ENCODE measurements around the gene TMEM74B.
"Not testable (repeated sequence)": the region's sequence is repeated elsewhere in the genome, so short reads cannot be mapped to it uniquely, and the experiment has no call there.

The TMEM74B gene

GRCh38 chr20:1178103-1178502, 6.7 kb downstream of the TMEM74B start:
- DNase-seq: no peak

- DNase-seq: no peak
Measured at GRCh38 chr20:1177680-1178079, 7.1 kb downstream of the TMEM74B start.

- DNase-seq: no peak
Measured at GRCh38 chr20:1174787-1175186, 10.0 kb downstream of the TMEM74B start.

DNA sequence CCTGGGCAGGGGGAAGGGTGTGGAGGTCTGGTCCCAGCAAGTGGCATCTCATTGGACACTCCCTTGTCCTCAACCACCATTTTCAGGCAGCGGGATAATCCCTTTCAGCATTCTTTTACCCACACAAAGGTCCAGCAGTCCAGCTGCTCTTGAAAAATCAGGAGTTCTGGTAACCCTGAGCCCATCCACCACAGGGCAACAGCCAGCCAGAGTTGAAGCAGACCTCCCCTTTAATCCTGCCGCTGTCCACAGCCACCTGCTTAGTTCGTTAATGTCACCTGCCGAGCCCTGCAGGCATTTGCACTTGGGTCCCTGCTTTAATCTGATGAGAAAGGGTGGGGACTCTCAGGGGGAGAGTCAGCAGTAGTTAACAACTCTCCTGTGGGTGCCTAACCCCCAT, 11.1 kb downstream of the TMEM74B start:
- no peak for DNase-seq

GRCh38 chr20:1171461-1172093, 13.2 kb downstream of the TMEM74B start:
- DNase-seq: no peak

GRCh38 chr20:1169224-1169623, 15.6 kb downstream of the TMEM74B start:
- no peak for DNase-seq

DNA sequence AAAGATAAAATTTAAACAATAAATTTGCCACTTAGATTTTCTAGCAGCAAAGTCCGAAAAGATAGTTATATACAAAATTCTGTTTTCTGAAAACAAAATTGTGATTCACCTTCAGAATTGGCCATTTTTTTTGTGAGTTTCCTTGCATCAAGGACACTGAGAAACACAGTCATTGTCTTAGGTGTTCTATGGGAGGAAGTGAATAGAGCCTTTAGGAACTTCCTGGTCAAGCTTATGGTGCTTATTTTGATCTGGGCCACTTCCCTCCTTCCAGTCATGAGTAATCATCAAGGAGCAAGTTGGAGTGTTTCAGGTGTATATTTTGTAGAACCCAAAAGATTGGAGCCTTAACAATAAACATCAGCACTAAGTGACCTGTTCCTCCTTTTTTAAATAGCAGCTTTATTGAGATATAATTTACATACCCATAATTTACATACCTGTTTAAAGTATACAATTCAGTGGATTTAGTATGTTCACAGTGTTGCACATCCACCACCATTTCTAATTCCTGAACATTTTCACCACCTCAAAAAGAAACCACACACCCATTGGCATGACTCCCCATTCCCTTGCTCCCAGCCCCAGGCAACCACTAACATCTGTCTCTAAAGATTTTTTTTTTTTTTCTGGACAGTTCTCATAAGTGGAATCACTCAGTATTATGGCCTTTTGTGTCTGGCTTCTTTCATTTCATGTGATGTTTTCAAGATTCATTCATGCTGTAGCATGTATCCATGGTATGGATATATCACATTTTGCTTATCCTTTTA, 17.6 kb downstream of the TMEM74B start:
- DNase-seq: no peak

DNA sequence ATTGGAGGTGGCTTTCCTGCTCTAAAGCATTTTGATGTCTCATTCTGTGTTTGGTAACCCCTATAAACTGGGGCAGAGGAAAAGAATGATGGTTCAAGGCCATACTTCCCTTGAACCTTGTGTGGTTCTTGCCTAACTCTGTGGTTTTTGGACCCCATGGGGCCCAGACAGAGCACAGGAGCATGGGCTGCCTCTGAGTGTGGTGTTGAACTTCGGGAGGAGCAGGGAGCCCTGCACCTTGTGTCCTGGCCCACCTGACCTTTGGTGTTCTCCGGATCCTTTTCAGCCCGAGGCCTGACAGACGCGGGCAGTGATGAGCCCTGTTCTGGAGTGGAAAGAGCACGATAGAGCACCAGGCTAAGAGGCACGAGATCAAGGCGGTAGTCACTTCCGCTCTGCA, 18.8 kb downstream of the TMEM74B start:
- DNase-seq: no peak

GRCh38 chr20:1165521-1165920, 19.3 kb downstream of the TMEM74B start:
- no peak for DNase-seq

DNA sequence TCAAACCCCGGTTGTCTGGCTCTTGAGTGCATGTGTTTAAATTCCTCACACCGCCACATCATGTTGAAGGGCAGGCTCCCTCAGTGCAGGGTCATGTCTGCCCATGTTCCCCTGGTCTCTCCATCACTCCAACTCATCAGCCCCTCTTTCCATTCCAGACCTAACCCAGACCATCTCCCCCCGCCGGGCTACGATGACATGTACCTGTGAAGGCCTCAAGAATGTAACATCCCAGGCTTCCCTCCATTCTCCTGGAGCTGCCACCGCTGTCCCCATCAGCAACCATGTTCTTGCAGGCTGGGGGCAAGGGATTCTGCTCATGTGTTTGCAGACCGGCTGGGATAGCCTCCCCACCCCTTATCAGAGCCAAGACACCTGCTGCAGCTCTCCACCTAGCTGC, 19.9 kb downstream of the TMEM74B start:
- DNase-seq: no peak

- no peak for DNase-seq
Measured at GRCh38 chr20:1163653-1164052, 21.1 kb downstream of the TMEM74B start.

- no peak for DNase-seq
Measured at GRCh38 chr20:1163105-1163504, 21.7 kb downstream of the TMEM74B start.

DNA sequence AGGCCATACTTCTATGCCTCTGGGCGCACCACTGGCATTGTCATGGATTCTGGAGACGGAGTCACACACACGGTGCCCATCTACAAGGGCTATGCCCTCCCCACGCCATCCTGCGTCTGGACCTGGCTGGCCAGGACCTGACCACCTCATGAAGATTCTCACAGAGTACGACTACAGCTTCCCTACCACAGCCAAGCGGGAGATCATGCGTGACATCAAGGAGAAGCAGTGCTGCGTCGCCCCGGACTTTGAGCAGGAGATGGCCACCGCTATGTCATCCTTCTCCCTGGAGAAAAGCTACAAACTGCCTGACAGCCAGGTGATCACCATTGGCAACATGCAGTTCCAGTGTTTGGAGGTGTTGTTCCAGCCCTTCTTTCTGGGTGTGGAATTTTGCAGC, 23.8 kb downstream of the TMEM74B start:
- DNase-seq: no peak

- no peak for DNase-seq
Measured at GRCh38 chr20:1160496-1160895, 24.3 kb downstream of the TMEM74B start.

DNA sequence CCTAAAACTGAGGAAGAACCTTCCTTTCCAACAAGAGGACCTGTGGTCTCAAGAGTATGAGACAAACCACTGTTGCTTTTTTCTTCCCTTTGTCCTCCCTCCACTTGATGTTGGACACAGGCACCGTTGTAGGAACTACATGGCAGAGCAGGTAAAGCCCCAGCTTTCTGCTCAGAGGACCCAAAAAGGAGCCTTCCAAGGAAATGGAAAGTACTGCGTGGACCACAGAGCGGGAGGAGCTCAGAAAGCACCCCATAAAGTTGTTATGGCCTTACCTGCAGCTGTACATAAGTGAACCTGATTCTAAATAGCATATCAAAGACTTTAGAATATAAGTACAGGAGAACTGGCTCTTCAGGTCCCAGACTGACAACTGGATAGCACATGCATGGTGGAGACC, 29.4 kb downstream of the TMEM74B start:
- DNase-seq: no peak

DNA sequence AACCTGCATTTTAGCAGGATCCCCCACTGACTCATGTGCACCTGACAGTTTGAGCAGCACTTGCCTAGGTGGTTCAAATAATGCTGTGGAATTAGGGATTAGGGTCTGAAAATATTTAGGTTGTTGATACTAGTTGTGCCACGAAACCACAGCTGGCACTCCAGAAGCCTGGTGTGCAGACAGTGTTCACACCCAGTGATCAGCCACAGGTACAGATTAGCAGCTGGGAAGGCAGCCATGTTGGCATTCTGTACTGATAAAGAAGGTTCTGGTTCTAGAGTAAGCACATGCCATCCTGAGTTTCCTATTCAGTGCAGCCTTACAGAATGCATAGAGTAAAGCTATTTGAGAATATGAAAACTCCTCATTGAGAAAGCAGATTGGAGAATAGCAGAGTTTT, 30.1 kb downstream of the TMEM74B start:
- DNase-seq: no peak

- no peak for DNase-seq
Measured at GRCh38 chr20:1154226-1154625, 30.6 kb downstream of the TMEM74B start.

DNA sequence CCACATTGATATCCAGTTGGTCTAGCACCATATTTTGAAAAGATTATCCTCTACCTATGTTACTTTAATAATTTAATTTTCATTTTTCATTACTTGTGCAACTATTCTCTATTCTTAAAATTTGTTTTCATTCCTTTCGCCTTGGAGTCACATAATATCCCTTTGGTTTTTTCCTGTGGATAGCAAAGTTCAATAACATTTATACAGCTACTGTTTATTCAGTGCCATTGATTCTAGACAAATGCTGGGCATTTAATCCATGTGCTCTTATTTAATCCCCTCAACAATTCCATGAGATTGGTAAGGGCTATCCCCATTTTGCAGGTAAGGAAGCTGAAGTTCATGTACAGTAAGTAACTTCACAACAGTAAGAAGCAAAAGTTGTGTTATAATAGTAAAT, 33.8 kb downstream of the TMEM74B start:
- no peak for DNase-seq

DNA sequence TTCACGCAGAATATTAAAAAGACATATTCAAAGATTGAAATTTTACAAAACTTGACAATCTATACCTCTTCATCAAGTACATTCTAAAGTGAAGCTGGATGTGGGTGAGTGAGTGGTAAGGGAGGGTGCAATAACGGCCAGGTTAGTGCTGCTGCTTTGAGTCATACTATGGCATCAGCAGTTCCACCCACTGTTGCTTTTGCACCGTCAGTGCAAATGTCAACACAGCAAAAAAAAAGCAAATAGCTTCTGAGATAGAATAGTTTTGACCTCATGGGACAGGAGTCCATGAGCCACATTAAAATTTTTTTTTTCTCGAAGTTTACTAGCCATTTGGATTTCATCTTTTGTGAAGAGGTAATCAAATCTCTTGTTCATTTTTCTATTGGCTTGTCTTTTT, 34.6 kb downstream of the TMEM74B start:
- DNase-seq: no peak

DNA sequence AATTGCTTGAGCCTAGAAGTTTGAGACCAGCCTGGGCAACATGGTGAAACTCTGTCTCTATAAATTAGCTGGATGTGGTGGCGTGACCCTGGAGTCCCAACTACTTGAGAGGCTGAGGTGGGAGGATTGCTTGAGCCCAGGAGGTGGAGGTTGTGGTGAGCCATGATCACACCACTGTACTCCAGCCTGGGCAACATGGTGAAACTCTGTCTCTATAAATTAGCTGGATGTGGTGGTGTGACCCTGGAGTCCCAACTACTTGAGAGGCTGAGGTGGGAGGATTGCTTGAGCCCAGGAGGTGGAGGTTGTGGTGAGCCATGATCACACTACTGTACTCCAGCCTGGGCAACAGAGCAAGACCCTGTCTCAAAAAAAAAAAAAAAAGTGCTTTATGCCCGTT, 35.0 kb downstream of the TMEM74B start:
- DNase-seq: not testable (repeated sequence)

- no peak for DNase-seq
Measured at GRCh38 chr20:1146957-1147356, 37.8 kb downstream of the TMEM74B start.

DNA sequence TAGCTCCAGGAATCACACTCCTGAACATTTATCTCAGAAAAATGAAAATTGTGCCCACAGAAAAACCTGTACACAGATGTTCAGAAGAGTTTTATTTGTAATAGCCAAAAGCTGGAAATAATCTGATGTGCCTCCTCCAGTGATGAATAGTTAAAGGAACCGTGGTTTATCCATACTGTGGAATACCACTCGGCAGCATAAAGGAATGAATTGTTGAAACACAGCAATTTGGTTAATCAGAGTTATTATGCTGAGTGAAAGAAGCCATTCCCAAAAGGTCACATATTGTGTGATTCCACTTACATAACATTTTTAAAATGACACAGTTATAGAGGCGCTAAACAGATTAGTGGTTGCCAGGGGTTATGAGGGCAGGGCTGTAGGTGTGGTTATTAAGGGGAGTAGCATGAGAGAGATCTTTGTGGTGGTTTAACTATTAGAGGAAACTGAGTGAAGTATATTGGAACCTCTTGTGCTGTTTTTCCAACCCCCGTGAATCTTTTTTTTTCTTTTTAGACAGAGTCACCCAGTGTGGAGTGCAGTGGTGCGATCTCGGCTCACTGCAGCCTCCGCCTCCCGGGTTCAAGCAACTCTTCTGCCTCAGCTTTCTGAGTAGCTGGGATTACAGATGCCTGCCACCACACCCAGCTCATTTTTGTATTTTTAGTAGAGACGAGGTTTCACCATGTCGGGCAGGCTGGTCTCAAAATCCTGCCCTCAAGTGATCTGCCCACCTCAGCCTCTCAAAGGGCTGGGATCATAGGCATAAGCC, 40.2 kb downstream of the TMEM74B start:
- DNase-seq: no peak

DNA sequence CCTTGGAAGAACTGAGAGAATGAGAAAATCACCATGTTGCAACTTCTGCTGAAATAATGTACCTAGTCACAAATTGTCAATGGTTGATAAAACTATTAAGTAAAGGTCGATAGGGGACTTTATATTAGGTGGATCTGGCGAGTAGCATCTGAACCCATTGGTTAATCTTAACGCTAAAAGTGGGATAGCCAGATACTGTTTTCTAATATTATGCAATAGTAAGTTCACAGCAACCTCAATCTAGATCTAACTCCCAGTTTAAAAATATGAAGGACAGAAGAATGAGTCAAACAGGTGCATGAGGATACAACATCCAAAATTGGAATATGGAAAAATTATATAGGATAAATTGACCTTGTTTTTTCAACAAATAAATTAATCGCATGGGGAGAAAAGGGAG, 47.5 kb downstream of the TMEM74B start:
- DNase-seq: no peak

- DNase-seq: no peak
Measured at GRCh38 chr20:1134836-1135235, 49.9 kb downstream of the TMEM74B start.
